GM19025 (cell line): ENCODE results near the gene SNX3.

ENCODE experiments used
- ATAC-seq: cut with Tn5 transposase; IDR thresholded peaks from one replicate; pipeline ENCODE4 v1.9.1; 2021; ENCODE audit warnings: mild to moderate bottlenecking, low read depth, moderate library complexity; ENCODE audit not compliant: unreplicated experiment

Gene SNX3

DNA sequence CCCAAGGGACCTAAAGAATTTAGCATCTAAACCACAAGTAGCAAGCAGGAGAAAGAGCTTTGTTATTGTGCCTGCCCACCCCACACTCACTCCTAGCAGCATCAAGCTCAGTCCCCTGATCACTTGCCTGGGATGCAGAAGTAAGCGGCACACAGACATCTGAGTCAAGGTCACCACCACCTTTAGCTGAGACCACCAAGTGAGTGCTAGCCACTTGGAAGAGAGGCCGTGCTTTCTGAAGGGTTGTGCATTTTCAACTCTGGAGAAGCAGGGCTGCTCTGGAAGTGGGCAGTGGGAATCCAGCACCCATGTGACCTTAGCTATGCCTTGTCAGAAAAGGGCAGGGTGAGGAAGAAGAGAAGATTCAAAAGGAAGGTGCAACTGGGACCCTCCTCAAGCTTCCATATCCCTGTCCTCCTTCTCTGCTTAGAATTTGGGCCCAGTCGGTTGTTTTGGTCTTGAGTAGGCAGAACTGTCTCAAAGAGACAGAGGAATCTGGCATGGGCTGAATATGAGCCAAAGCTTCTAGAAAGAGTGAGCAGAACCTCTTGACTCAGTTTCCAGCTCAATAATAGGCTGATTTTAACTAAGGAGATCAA lies 88.8 kb downstream of the SNX3 start:
- no peak for ATAC-seq

DNA sequence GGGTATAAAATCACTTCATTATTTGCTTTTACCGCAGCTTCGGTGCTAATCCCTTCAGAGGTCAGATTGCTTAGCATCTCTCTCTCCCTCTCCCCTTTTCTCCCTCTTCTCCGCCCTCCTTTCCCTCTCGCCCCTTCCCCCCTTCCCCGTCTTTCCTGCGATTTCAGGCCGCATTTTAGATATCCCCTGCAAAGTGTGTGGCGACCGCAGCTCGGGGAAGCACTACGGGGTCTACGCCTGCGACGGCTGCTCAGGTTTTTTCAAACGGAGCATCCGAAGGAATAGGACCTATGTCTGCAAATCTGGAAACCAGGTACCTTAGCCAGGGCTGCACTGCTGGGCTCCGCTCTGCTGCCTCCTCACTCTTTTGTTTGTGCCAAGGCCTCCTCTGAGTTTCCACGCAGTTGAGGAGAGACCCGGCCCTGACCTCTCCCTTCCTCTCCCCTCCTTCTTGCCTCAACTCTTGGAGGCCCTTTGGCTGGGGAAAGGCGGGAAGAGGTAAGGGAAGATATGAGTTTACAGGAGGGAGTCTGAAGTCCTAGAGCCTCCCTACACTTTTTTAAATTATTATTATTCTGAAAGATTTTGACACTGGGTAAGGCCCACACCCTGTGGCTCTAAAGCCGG lies 89.4 kb downstream of the SNX3 start:
- ATAC-seq = no peak

- ATAC-seq = no peak
Measured at GRCh38 chr6:108170332-108171290, 90.2 kb downstream of the SNX3 start.

DNA sequence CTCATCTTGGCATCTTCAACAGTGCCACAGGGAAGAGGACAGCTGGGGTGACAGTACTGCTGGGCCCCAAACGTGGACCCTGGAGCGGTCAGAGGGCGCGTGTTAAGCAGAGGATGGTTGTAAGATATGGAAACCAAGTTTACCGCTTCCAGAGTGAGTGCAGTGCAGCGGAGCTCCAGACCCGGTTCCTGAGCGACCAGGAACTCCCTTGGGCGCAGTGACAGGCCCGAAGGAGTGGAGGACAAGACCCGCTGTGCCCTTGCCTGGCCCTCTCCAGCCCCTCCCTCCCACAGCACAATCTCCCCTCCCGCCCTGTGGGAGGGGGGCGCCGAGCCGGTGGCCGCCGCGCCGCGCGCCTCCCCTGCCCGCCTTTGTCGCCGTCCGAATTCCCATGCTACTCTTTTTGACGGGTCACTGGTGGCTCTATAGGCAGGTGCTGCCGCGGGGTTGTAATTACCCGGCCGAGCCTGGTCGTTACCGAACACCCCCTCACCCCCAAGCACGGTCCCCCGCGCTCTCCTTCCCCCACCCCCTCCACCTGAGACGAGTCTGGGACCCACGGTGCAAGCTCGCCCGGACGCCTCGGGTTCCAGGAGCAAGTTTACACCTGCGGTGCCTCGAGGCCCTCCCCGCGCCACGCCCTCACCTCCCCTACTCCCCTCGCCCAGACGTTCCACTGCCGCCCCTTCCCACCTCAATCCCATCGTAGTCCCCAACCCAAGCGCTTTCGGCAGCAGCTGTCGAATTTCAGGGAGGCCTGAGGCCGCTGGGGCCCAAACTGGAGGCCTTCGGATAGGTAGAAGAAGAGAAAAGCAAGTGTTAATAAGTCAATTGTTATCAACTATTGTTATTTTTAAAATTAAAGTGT lies 91.1 kb downstream of the SNX3 start:
- no peak for ATAC-seq

GRCh38 chr6:108168501-108169463 lies 92.1 kb downstream of the SNX3 start:
- no peak for ATAC-seq

- ATAC-seq = no peak
Measured at GRCh38 chr6:108168090-108168463, 92.8 kb downstream of the SNX3 start.

- no peak for ATAC-seq
Measured at GRCh38 chr6:108167449-108168089, 93.3 kb downstream of the SNX3 start.

GRCh38 chr6:108166664-108167448 lies 94.0 kb downstream of the SNX3 start:
- no peak for ATAC-seq

DNA sequence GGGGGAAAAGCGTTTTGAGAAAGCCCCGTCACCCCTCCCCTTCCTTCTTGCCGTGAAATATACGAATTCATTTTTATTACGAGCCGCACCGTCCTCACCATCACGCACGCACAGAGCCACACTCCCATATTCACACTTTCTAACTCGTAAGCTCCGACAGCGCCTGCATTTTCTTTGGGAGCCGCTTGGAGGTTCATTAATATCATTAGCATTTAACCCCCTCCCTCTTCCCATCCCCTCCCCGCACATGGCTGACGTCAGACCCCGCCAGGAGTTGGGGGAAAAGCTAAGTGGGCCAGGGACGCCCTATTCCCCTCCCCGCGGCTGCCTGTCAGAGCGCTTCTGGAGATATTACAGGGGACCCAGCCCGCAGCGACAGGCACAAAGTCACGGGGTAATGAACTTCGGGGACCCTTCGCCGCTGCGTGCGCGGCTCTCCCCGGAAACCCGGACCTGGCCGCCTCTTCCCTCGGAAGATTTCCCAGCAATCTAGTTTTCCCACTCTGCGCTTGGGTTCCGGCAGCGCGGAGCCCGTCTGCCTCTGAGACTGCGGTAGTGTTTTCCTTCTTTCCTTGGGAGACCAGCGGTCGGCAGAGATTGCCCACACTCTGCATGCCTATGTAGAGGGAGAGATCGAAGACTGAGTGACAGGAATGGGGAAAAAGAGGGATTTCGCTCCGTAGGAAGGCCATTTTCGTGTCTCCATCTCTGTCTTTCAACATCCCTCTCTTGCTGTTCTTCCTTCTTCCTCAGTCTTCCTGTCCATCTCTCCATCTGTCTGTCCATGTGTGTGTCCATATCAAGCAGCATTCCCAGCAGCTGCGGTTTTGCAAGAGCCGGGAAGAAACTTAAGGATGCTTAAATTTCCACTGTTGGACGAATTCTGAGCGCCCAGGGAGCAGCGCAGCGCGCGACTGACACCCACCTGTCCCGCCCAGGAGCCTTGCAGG lies 94.9 kb downstream of the SNX3 start, which contains the start of gene NR2E1:
Gene NR2E1, plus strand, starts transcription at position 309 of the 950 bp plus-strand sequence. CDS start 744 bp downstream, outside the sequence.
- no peak for ATAC-seq

GRCh38 chr6:108164815-108165706 lies 95.8 kb downstream of the SNX3 start:
- ATAC-seq = no peak

- no peak for ATAC-seq
Measured at GRCh38 chr6:108164543-108164814, 96.4 kb downstream of the SNX3 start.

DNA sequence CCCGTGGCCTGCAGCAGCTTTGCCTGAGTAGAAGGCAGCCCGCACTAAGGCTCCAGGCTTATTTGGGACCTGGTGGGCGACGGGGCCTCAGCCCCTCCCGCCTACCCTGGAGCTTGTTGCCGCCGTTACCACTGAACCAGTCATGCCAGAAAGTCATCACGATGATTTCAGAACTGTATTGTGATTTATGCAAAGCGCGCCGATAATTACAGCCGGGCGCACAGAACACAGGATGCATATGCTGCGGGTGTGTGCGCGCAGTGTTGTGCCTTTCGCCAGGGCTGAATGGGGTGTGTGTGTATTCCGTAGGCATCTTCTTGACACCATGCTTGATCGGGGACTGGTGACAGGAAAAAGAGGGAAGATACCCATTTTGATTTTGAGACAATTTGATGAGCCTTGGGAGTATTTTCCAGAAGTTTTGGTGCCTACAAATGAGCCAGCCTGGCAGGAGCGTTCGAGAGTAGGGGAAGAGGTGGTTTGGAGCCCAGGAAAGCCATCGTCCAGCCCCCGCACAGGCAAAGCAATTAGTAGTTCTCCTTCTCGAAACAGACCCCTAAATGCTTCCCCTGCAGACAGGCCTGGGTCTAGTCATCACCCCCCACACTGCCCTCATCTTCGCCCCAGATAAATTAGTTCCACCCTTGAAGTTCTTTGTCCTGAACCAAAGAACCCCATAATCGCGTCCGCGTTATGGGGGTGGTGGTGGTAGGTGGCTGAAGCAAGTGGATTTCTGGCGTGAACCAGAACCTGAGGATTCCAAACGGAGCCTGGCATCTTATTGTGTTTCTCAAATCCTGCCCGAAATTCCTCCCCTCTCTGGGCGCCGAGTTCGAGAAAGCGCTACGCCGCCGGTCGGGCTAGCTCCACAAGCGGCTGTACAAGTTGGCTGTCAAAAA lies 96.9 kb downstream of the SNX3 start:
- ATAC-seq = no peak

DNA sequence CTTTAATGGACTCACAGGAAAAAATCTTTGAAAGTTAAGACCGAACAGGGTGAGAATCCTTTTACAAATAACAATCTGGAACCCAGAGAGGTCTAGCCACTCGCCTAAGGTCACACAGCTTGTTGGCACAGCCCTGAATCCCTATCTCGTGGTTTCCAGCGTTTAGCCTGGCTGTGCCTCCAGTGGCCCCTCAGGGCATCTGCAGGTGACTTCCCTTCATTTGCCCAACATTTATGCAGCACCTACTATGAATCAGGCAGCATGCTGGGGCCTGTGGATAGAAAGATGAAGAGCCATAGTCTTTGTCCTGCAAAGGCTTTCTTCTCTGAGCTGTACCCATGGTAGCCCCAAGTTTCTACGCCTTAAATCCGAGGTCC lies 97.6 kb downstream of the SNX3 start:
- no peak for ATAC-seq

- ATAC-seq = no peak
Measured at GRCh38 chr6:108161724-108162282, 99.0 kb downstream of the SNX3 start.
